Rectal smooth muscle tissue (tissue), 1 donor: ENCODE measurements around the gene ACIN1.
"Not testable (repeated sequence)": the region's sequence is repeated elsewhere in the genome, so short reads cannot be mapped to it uniquely, and the experiment has no call there.

Source experiments
- H3K27ac ChIP-seq: one replicate; pipeline ENCODE4 v1.7.0; 2013; ENCODE audit warnings: low read depth, low read length, inconsistent platforms
- H3K27me3 ChIP-seq: one replicate; pipeline ENCODE4 v1.7.0; 2013; ENCODE audit warnings: low read length; ENCODE audit not compliant: control insufficient read depth, insufficient read depth
- H3K36me3 ChIP-seq: one replicate; pipeline ENCODE4 v1.7.0; 2013; ENCODE audit warnings: low read length; ENCODE audit not compliant: control insufficient read depth, insufficient read depth
- H3K4me1 ChIP-seq: one replicate; pipeline ENCODE4 v1.7.0; 2013; ENCODE audit warnings: low read length; ENCODE audit not compliant: control insufficient read depth, insufficient read depth
- H3K4me3 ChIP-seq: one replicate; pipeline ENCODE4 v1.7.0; 2013; ENCODE audit warnings: low read length
- H3K9ac ChIP-seq: one replicate; pipeline ENCODE4 v1.7.0; 2013; ENCODE audit warnings: low read length

The ACIN1 gene

GRCh38 chr14:23109769-23110168, 14.8 kb upstream of the ACIN1 start:
- no peak overlapping the region for H3K9ac ChIP-seq

DNA sequence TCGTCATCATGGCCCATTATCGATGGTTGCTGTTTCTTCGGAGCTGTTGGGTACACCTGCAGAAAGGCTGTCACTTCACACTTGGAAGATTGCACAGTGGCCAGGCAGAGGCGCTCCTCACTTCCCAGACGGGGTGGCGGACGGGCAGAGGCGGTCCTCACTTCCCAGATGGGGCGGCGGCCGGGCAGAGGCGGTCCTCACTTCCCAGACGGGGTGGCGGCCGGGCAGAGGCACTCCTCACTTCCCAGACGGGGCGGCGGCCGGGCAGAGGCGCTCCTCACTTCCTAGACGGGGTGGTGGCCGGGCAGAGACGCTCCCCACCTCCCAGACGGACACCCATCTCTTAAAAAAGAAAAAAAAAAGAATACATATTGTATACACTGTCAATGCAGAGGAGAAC, 13.2 kb upstream of the ACIN1 start:
- not testable (repeated sequence) for H3K4me3 ChIP-seq, H3K4me1 ChIP-seq, H3K9ac ChIP-seq, H3K36me3 ChIP-seq, H3K27me3 ChIP-seq, H3K27ac ChIP-seq

More at GRCh38 chr14:23109769-23110168, 14.8 kb upstream of the ACIN1 start:
- Histone ChIP-seq H3K27ac (no peak overlapping the region), H3K27me3 (peaks cover 3% of the 10 kb centered on the region), H3K36me3 (no peaks in the 10 kb centered on the region), H3K4me3 (no peak overlapping the region), H3K4me1 (no peaks in the 10 kb centered on the region)

GRCh38 chr14:23107620-23108019, 12.7 kb upstream of the ACIN1 start:
- not testable (repeated sequence) for H3K4me3 ChIP-seq, H3K9ac ChIP-seq, H3K36me3 ChIP-seq, H3K27ac ChIP-seq, H3K27me3 ChIP-seq, H3K4me1 ChIP-seq

GRCh38 chr14:23106747-23107045, 11.8 kb upstream of the ACIN1 start:
- H3K4me3 ChIP-seq, result no peak overlapping the region
- no peak overlapping the region for H3K27ac ChIP-seq
- H3K4me1 ChIP-seq, result no peaks in the 10 kb centered on the region
- no peak overlapping the region for H3K9ac ChIP-seq
- no peaks in the 10 kb centered on the region for H3K36me3 ChIP-seq
- peaks cover 3% of the 10 kb centered on the region for H3K27me3 ChIP-seq

DNA sequence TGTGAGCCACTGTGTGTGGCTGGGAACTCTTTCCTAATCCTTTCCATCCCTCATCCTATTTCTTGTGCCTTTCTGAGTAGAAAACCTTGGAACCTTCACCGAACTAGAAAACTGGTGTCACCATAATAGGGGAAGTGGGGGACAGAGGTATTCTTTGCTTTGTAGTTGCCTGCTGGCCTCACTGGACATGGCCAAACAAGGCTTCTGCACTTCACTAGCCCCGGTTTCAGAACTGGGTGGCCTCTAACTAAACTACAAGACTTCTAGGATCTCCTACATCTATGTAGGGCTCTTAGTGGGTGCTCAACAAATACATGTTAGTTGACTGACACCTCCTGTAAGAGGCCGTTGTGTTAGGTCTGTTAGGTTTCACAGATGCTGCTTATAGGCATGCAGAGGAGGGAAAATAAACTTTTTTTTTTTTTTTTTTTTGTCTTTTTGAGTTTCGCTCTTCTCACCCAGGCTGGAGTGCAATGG, 10.4 kb upstream of the ACIN1 start:
- Histone ChIP-seq H3K27me3 (no peaks in the 10 kb centered on the region), H3K9ac (no peak overlapping the region), H3K36me3 (no peaks in the 10 kb centered on the region), H3K4me1 (no peaks in the 10 kb centered on the region), H3K27ac (no peak overlapping the region), H3K4me3 (no peak overlapping the region)

- no peak within 1 kb of the TSS for H3K4me3 ChIP-seq
- no peak within 1 kb of the TSS for H3K9ac ChIP-seq
Measured at GRCh38 chr14:23104591-23105347, 9.8 kb upstream of the ACIN1 start, which contains the start of gene CIROP. CIROP (minus strand) TSS chr14:23104989; CDS start chr14:23104920, 69 bp downstream.

GRCh38 chr14:23104070-23104590, 9.2 kb upstream of the ACIN1 start:
- Histone ChIP-seq H3K4me3 (no peak overlapping the region), H3K9ac (no peak overlapping the region), H3K36me3 (peaks cover 2% of the 10 kb centered on the region), H3K27me3 (no peaks in the 10 kb centered on the region), H3K4me1 (no peaks in the 10 kb centered on the region), H3K27ac (no peak overlapping the region)

More at GRCh38 chr14:23104591-23105347, 9.8 kb upstream of the ACIN1 start, which contains the start of gene CIROP:
- Histone ChIP-seq H3K36me3 (no peaks in the 10 kb centered on the region), H3K4me1 (no peaks in the 10 kb centered on the region), H3K27me3 (no peaks in the 10 kb centered on the region), H3K27ac (no peak within 1 kb of the TSS)

- no peaks in the 10 kb centered on the region for H3K4me1 ChIP-seq
- no peak overlapping the region for H3K9ac ChIP-seq
- H3K27me3 ChIP-seq, result no peaks in the 10 kb centered on the region
- H3K27ac ChIP-seq, result no peak overlapping the region
- no peak overlapping the region for H3K4me3 ChIP-seq
- H3K36me3 ChIP-seq, result peaks cover 3% of the 10 kb centered on the region
Measured at GRCh38 chr14:23103581-23103980, 8.6 kb upstream of the ACIN1 start.

DNA sequence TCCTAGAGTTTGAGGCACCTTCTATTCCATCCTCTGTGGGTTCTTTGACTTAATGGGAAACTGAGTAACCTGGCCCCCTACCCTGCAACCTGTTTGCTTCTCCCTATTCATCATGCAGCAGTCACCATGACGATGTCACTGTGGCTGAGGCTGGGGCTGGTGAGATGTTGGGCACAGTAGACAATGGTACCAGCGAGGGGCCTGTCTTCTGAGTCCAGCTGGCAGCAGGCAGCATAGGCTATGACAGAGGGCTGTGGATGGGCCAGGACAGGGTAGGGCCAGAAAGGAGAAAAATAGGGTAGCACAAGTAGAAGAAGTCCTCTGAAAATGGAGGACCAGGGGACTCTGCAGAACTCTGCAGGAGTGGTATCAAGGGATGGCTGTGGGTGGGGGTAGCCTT, 7.9 kb upstream of the ACIN1 start:
- Histone ChIP-seq H3K4me1 (peaks cover under 1% of the 10 kb centered on the region), H3K27me3 (no peaks in the 10 kb centered on the region), H3K36me3 (peaks cover 8% of the 10 kb centered on the region), H3K9ac (no peak overlapping the region), H3K27ac (no peak overlapping the region), H3K4me3 (no peak overlapping the region)

- H3K27me3 ChIP-seq, result no peaks in the 10 kb centered on the region
- H3K4me3 ChIP-seq, result no peak overlapping the region
- no peak overlapping the region for H3K27ac ChIP-seq
- peaks cover 3% of the 10 kb centered on the region for H3K4me1 ChIP-seq
- H3K36me3 ChIP-seq, result peaks cover 11% of the 10 kb centered on the region
- no peak overlapping the region for H3K9ac ChIP-seq
Measured at GRCh38 chr14:23101986-23102625, 7.2 kb upstream of the ACIN1 start.

DNA sequence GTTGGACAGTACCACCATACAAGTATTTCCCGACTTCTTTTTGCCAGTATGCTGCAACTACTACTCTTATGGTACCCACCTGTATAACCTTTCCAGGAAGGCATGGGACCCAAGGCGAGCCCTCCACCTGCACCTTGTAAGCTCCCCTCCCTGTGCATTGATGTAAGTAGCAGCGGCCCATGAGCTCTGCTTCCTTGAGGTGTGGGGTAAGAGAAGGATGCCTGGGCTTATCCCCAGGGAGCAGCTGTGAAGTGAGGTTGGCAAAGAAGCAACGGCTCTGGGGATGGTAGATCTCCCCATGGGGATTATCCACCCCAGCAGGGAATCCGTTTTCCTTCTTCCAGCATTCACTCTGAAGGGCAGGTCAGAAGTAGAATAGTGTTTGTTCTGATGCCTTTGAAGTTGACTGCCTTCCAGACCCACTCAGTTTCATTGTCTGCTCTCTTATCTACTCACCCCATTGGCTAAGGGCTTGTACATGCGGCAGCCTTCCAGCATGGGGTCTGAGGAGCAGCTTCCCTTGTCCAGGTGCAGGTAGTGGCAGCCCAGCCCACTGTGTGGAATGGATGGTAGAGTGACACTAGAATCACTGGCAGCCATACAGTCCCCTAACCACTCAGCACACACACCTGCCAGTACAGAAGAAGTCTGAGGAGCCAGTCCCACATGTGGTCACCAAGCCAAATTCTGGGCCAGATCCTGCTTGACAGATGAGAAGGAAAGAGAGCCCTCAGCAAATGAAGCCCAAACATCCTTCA, 6.5 kb upstream of the ACIN1 start:
- H3K4me1 ChIP-seq, result peaks cover 10% of the 10 kb centered on the region
- peaks cover 11% of the 10 kb centered on the region for H3K36me3 ChIP-seq
- no peak overlapping the region for H3K4me3 ChIP-seq
- H3K27ac ChIP-seq, result no peak overlapping the region
- H3K27me3 ChIP-seq, result no peaks in the 10 kb centered on the region
- H3K9ac ChIP-seq, result no peak overlapping the region

GRCh38 chr14:23099212-23099861, 4.4 kb upstream of the ACIN1 start:
- Histone ChIP-seq H3K36me3 (peaks cover 11% of the 10 kb centered on the region), H3K27ac (no peak overlapping the region), H3K4me3 (no peak overlapping the region), H3K9ac (no peak overlapping the region), H3K4me1 (peaks cover 10% of the 10 kb centered on the region), H3K27me3 (no peaks in the 10 kb centered on the region)
